HG03565 (cell line): ENCODE data around the gene MEPCE.

ENCODE experiments used
- ATAC-seq: cut with Tn5 transposase; IDR thresholded peaks from one replicate; pipeline ENCODE4 v1.9.1; 2021; ENCODE audit warnings: mild to moderate bottlenecking, moderate library complexity; ENCODE audit not compliant: unreplicated experiment

MEPCE gene

DNA sequence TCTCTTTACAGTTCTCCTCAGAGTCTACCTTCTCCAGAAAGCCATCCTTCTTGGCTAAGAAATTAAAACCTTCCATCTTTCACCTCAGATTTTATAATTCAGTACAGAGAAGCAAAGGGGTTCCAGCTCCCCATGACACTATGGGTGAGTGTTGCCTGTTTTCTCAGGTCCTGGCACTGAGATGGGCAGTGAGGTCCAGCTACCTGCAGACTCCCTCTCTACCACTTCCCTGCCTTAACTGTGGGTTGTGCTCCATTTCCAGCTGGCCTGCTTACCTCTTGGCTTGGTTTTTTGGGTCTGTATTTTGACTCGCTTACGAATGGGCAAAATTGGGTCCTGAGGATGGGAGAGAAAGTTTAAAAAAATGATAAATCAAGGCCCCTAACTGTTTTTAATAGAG is 27.4 kb upstream of the MEPCE start:
- ATAC-seq, result no peak

- no peak for ATAC-seq
Measured at GRCh38 chr7:100406767-100407166, 22.9 kb upstream of the MEPCE start.

GRCh38 chr7:100407285-100408180 is 22.1 kb upstream of the MEPCE start:
- no peak for ATAC-seq

- no peak for ATAC-seq
Measured at GRCh38 chr7:100411101-100411500, 18.5 kb upstream of the MEPCE start.

- ATAC-seq, result no peak
Measured at GRCh38 chr7:100413346-100413745, 16.3 kb upstream of the MEPCE start.

GRCh38 chr7:100413889-100414288 is 15.7 kb upstream of the MEPCE start:
- no peak for ATAC-seq

GRCh38 chr7:100415448-100415847 is 14.2 kb upstream of the MEPCE start:
- ATAC-seq, result no peak

- ATAC-seq, result no peak
Measured at GRCh38 chr7:100418930-100419659, 10.5 kb upstream of the MEPCE start.

GRCh38 chr7:100419660-100420226 is 9.9 kb upstream of the MEPCE start:
- no peak for ATAC-seq

DNA sequence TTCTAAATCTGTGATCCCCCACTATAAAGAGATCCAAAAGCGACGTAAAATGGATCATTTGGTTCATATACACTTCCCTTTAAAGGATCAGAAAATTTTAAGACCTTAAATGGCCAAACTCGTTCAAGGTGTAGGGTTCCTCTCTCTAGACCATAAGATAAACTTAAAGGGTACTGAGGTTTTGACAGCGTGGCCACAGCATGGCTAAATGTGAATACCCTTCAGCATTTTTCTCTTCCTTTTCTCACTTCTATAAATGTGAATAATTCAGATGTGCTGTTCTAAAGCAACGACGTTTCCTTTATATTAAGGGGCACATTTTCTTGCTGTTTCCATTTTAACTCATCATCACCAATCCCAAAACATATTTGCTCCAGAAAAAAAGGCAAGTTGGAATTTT is 6.3 kb upstream of the MEPCE start:
- ATAC-seq, result no peak

- no peak for ATAC-seq
Measured at GRCh38 chr7:100425347-100425746, 4.3 kb upstream of the MEPCE start.

- ATAC-seq, result no peak
Measured at GRCh38 chr7:100426516-100426915, 3.1 kb upstream of the MEPCE start.

GRCh38 chr7:100427762-100428198 is 1.9 kb upstream of the MEPCE start:
- no peak for ATAC-seq

DNA sequence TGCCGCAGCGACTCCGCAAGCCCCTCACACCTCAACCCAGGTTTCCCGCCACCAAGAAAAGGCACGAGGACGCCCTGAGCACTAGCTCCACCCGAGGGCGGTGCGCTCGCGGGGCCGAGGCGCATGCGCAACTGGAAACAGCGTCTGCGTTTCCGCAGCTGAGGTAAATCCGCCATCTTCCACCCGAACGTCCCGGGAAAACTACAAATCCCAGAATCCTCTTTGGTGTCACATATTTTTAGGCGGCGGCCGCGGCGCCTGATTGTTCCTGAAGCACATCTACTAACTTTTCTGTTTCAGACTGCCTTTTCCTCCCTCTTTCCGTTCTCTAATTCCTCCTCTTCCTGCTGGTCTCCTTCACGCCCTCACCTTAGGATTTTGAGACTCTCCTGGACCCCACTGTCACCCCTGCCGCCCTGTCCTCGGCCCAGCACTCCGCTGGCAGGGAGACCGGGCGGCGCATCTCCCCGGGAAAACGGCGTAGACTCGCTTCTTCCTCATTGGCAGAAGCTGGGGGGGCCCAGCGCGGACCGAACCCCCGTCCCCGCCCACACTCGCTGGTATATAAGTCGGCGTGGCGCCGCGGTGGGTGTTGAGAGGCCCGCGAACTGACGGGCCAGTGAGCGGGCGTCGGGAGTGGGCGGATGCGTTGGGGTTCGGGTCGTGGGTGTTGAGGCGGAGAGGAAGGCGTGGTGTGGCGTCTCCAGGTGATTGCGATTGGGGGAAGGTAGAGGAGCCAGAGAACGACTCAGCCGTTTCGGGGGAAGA is 1.2 kb upstream of the MEPCE start, which contains the start of gene ZCWPW1:
Gene ZCWPW1 (minus strand): TSS at position 505 of the 768 bp plus-strand sequence. CDS start 8,054 bp downstream, outside the sequence.
- peak; percentile 25 for ATAC-seq

DNA sequence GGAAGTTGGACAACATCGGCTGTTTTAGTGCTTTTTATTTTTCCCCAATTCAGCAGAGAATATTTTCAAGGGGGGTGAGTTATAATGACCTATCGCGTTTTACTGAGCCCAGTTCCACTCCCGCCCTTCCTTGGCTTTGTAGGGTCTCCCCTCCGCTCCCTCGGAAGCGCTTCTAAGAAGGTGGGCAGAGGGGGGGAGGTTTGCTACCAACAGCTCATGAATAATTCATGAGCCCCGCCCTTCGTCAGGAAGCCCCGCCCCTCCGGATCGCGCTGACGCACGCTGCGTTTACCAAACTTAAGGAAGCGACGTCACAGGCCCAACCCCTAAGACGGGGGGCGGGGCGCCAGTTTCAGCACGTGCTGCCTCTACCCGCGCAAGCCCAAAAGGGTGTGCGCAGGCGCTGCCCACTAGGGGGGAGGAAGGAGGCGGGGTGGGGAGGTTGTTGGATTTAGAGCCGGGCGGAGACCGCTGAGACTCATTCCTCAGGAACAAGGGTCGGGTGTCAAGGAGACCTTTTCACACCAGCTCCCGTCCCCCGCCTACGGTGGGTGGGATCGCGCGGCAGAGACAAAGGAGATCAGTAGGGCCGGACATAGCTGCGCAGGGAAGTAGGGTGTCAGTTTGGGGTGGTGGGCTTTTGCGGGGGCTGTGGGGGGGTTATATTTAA is 529 bp upstream of the MEPCE start:
- peak; percentile 46 for ATAC-seq

DNA sequence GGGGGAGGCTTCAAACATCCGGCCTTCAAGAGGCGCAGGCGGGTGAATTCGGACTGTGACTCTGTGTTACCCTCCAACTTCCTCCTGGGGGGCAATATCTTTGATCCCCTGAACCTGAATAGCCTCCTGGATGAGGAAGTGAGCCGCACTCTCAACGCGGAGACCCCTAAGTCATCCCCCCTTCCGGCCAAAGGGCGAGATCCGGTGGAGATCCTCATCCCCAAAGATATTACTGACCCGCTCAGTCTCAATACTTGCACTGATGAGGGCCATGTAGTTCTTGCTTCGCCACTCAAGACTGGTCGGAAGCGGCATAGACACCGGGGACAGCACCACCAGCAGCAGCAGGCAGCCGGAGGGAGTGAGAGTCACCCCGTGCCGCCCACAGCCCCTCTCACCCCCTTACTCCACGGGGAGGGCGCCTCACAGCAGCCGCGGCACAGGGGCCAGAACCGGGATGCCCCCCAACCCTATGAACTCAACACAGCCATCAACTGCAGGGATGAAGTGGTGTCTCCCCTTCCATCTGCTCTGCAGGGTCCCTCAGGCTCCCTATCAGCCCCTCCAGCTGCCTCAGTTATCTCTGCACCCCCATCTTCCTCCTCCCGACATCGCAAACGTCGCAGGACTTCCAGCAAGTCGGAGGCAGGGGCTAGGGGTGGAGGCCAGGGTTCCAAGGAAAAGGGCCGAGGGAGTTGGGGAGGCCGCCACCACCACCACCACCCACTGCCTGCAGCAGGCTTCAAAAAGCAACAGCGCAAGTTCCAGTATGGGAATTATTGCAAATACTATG is 1.1 kb downstream of the MEPCE start:
- no peak for ATAC-seq

DNA sequence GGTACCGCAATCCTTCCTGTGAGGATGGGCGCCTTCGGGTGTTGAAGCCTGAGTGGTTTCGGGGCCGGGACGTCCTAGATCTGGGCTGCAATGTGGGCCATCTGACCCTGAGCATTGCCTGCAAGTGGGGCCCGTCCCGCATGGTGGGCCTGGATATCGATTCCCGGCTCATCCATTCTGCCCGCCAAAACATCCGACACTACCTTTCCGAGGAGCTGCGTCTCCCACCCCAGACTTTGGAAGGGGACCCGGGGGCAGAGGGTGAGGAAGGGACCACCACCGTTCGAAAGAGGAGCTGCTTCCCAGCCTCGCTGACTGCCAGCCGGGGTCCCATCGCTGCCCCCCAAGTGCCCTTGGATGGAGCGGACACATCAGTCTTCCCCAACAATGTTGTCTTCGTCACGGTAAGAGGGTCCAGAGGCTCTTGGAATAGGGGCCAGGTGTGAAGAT is 1.7 kb downstream of the MEPCE start:
- ATAC-seq, result no peak

DNA sequence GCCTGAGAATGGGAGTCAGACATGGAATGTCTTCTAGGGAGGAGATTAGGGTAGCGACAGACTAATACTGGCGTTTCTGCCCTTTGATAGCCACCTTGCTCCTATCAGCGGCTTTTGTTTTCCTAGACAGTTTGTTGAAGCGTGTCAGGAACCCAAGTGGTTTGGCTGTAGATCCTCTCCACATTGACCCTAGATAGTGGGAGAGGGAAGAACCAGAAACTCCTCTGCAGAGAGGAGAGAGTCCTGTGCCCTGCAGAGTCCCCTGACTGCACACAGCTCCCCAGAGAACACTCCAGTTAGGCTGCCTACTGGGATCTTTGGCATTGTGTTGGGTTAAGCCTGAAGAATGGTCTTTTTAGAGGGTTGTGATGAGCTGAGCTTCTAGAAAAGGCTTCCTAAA is 2.4 kb downstream of the MEPCE start:
- ATAC-seq, result no peak

DNA sequence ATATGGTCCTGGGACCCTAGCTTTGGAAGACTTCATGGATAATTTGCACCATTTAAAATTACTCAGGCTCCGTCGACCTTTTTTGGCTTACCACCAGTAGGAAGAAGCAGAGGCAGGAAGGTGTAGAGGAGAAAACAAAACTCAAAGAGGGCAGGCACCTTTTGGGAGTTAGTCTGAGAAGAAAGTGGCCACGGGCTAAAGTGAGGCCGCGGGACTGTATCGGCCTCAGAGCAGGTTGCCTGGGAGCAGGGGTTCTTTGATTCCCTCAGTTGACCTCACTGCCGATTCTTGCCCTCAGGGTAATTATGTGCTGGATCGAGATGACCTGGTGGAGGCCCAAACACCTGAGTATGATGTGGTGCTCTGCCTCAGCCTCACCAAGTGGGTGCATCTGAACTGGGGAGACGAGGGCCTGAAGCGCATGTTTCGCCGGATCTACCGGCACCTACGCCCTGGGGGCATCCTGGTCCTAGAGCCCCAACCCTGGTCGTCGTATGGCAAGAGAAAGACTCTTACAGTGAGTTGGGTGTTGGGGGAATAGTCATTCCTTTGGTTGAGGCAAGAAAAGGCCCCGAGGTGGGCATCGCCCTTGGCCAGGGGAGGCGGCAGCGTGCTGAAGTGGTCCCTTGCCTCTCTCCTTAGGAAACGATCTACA is 3.1 kb downstream of the MEPCE start:
- no peak for ATAC-seq
